GM19099 (cell line): Measurements from ENCODE around the gene ABCC6.

Experiments used
- POLR2A ChIP-seq: IDR thresholded peaks from 3 replicates; pipeline ENCODE4 v1.6.1; 2011; ENCODE audit warnings: low read depth; ENCODE audit not compliant: insufficient read length; ENCODE audit errors: extremely low read depth

Gene ABCC6

GRCh38 chr16:16118337-16118736, 105.0 kb downstream of the ABCC6 start:
- TF ChIP-seq POLR2A, result no peak

- TF ChIP-seq POLR2A, result no peak
Measured at GRCh38 chr16:16116841-16117240, 106.5 kb downstream of the ABCC6 start.

DNA sequence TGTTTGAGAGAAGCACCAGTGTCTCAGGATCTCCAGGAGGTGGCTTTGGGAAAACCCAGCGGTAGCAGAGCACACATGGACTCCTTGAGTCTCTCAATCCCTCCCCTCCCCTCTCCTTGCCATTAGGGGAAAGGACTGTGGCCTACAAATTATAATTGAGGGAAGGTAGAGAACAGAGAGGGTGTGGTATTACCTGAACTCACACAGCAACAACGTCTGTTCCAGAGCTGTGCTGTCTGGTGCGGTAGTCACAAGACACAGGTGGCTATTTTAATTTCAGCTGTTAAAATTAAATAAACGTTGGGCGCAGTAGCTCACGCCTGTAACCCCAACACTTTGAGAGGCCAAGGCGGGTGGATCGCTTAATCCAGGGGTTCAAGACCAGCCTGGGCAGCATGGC, 110.2 kb downstream of the ABCC6 start:
- TF ChIP-seq POLR2A, result no peak

- no peak for TF ChIP-seq POLR2A
Measured at GRCh38 chr16:16112450-16113053, 110.7 kb downstream of the ABCC6 start.

DNA sequence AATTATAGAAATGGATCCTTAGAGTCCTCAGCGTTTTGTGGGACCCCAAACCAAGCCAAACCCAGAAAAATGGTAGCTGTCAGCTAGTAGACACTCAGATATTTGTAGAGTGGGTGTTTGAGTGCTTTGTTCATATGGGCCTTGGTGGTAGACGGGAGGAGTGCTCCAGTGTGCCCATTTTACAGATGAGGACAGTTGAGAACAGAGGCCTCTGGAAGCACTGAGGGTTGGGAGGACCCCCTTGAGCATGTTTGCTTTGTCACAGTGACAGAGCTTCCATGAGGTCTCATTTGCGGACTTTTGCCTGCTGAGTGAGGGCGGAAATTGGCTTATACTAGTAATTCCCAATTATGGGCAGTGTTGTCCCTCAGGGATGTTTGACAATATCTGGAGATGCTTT, 111.7 kb downstream of the ABCC6 start:
- TF ChIP-seq POLR2A, result no peak

DNA sequence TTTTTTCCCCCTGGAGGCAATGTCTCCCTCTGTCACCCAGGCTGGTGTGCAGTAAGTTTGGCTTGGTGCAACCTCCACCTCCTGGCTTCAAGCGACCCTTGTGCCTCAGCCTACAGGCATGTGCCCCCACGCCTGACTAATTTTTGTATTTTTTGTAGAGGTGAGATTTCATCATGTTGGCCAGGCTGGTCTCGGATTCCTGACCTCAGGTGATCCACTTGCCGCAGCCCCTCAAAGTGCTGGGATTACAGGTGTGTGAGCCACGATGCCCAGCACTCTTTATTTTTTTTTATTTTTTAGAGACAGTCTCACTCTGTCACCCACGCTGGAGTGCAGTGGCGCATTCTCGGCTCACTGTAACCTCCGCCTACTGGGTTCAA, 113.2 kb downstream of the ABCC6 start:
- no peak for TF ChIP-seq POLR2A

GRCh38 chr16:16109453-16110110, 113.7 kb downstream of the ABCC6 start:
- TF ChIP-seq POLR2A, result no peak

DNA sequence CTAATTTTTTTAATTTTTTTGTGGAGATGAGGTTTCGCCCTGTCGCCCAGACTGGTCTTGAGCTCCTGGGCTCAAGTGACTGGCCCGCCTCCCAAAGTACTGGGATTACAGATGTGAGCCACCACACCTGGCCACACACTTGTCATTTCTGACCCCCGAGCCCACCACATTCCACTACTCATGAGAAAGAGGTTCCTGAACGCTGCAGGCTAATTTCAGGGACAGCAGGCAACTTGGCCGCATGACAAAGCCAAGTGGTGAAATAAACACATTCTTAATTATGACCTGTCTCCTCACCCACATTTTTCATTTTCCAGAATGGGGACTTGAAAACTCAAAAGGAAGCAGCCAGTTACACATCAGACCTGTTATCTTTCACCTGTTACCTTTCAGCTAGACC, 114.5 kb downstream of the ABCC6 start:
- no peak for TF ChIP-seq POLR2A

GRCh38 chr16:16107839-16108238, 115.5 kb downstream of the ABCC6 start:
- TF ChIP-seq POLR2A, result no peak

DNA sequence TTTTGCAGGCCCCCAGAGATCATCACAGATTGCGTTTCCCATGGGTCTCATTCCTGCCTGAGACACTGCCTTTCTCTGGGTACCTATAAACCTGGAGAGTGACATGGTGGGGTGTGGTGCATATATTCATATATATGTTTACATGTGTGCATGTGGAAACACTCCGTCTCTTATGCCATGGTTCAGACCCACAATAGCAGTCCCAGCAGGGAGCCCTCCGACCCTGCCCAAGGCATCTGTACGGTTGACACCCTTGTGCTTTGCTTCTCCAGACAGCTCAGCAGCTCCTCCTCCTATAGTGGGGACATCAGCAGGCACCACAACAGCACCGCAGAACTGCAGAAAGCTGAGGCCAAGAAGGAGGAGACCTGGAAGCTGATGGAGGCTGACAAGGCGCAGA, 116.8 kb downstream of the ABCC6 start:
- TF ChIP-seq POLR2A, result no peak

DNA sequence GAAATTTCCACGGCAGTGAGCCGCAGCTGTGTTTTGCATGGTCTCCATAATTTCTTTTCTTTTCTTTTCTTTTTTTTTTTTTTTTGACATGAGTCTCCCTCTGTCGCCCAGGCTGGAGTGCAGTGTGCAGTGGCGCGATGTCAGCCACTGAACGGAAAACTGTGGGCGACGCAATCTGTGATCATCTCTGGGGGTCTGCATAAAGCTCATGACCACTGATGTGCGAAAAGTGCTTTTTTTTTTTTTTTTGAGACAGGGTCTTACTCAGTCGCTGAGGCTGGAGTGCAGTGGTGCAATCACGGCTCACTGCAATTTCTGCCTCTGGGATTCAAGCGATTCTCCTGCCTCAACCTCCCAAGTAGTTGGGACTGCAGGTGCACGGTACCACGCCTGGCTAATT, 117.6 kb downstream of the ABCC6 start:
- TF ChIP-seq POLR2A, result no peak

DNA sequence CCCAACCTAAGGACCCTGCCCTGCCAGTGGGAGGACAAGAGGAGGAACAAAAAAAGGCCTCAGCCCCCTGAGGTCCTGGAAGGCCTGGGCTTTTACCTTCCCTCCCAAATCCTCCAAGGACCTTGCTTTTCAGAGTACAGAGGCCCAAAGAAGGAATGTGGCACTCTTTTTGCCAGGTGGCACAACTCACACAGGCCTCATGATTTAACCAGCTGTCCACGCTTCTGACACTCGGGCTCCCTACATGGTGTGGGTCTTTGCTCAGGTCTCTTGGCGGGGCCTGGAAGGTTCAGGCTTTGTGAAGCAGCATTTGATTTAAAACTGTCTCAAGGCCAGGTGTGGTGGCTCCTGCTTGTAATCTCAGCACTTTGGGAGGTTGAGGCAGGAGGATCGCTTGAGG, 120.6 kb downstream of the ABCC6 start:
- TF ChIP-seq POLR2A, result no peak

- TF ChIP-seq POLR2A, result no peak
Measured at GRCh38 chr16:16101585-16101984, 121.7 kb downstream of the ABCC6 start.

DNA sequence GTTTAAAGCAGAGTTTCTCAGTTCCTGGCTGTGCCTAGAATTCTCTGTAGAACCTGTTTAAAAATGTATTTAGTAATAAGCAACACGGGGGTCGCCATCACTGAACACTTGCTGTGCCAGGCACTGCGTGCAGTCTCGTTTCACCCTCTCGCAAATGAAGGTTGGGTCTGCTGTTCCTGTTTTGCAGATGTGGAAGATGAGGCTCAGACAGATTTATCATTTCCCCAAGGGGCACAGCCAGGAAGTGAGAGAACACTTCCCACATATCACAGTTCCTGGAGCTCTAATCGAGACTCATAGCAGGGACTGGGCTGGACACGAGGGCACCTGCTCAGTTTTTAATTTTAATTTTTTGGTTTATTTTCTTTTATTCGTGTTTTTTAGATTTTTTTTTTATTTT, 122.7 kb downstream of the ABCC6 start:
- no peak for TF ChIP-seq POLR2A

- no peak for TF ChIP-seq POLR2A
Measured at GRCh38 chr16:16099320-16099719, 124.0 kb downstream of the ABCC6 start.
